ENCODE measurements around the gene DUOX1.

DNA sequence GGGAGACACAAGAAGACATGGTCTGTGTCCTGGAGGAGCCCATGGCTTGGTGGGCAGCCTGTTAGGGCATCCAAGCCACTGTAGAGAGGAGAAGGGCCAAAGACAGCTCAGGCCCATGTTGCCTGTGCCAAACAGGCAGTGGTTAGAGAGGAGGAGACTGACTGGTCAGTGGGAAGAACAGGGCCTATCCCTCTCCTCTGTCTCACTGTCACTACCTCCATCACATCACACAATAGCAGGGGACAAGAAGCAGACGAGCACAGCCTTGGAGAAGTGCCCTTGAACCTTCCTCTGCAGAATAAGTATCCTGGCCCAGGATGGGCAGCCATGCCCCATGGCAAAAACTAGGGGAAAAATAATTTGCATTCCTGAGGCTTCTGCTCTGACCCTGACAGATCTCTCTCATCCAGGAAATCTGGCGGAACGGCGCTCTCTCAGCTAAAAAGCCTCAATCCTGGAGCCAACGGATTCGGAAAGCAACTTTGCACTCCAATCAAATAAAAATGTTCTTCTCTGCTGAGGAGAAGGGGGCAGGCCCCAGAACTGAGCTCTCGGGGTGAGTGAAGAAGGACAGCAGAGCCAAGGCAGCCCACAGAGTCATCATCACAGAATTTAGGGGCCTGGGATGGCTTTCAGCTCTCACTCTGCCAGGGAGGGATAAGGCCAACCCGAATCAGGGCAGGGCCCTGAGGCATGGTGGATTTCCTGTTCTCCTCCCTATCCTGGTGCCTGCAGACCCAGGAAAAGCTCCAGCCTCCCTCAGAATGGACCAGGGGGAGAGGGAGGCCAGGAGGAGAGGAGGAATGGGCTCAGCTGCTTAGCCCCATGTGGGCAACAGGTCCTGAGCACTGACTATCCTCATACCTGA, 56.3 kb downstream of the DUOX1 start:
- no peak for TF ChIP-seq POLR2A (IDR thresholded peaks at IDR 0.05; ENCODE audit: low read depth)
- no peak for TF ChIP-seq CTCF (IDR thresholded peaks at IDR 0.05)
- no peak for TF ChIP-seq EP300 (IDR thresholded peaks at IDR 0.05)
- no peak for TF ChIP-seq POLR2AphosphoS5 (IDR thresholded peaks at IDR 0.05)

All from esophagus muscularis mucosa (tissue), 4 donors.